CD8-positive, alpha-beta memory T cell (primary cell): Measurements from ENCODE around the gene NPHP4. TPM values are rescaled to one million over a fixed set of nuclear protein-coding genes. Genes with fewer than 3 reads are reported as not detected.

Experiments
- CTCF ChIA-PET: fragments of 350-600 bp; sonication (Branson Sonifier 250); formaldehyde crosslinking; loops from one replicate; lab custom pipeline; 2021; ENCODE audit warnings: antibody characterized with exemption; lab: Charles Lee
- POLR2A ChIA-PET: fragments of 350-600 bp; sonication (Branson Sonifier 250); formaldehyde crosslinking; loops from one replicate; lab custom pipeline; 2021; ENCODE audit warnings: antibody characterized with exemption; lab: Charles Lee
- DNase-seq, 5 donors: peaks; one replicate each; pipeline versions ENCODE4 v3.0.0 to v3.0.0-alpha.2; 2020 to 2022; ENCODE audit warnings: mixed read lengths in 1 of 5
- H3K27ac ChIP-seq: one replicate; pipeline ENCODE4 v1.7.0; 2013; ENCODE audit warnings: low read depth, mild to moderate bottlenecking, low read length, moderate library complexity
- H3K27me3 ChIP-seq: 2 replicates; pipeline ENCODE4 v1.7.0; 2013; ENCODE audit warnings: low read length, mild to moderate bottlenecking; ENCODE audit not compliant: insufficient read depth, poor library complexity, severe bottlenecking
- H3K36me3 ChIP-seq: 2 replicates; pipeline ENCODE4 v1.7.0; 2013; ENCODE audit warnings: mild to moderate bottlenecking, low read length, moderate library complexity; ENCODE audit not compliant: insufficient read depth
- H3K4me1 ChIP-seq: 2 replicates; pipeline ENCODE4 v1.7.0; 2013; ENCODE audit warnings: mild to moderate bottlenecking, low read length, moderate library complexity; ENCODE audit not compliant: insufficient read depth
- H3K4me3 ChIP-seq: 2 replicates; pipeline ENCODE4 v1.7.0; 2013; ENCODE audit warnings: mild to moderate bottlenecking, low read length
- H3K9me3 ChIP-seq: 2 replicates; pipeline ENCODE4 v1.7.0; 2013; ENCODE audit warnings: mild to moderate bottlenecking, low read length
- H3K27ac Mint-ChIP-seq, 8 donors: one replicate each; pipeline ENCODE4 v1.8.0; 2020 to 2021; ENCODE audit warnings: mixed read lengths in 8 of 8, mild to moderate bottlenecking in 6 of 8, inconsistent platforms in 3 of 8, moderate library complexity in 3 of 8
- H3K27me3 Mint-ChIP-seq, 2 donors: one replicate each; pipeline ENCODE4 v1.8.0; 2020 to 2021; ENCODE audit warnings: mixed read lengths in 2 of 2, mild to moderate bottlenecking in 1 of 2, moderate library complexity in 1 of 2
- H3K36me3 Mint-ChIP-seq, 3 donors: one replicate each; pipeline ENCODE4 v1.8.0; 2020 to 2021; ENCODE audit warnings: mixed read lengths in 3 of 3, inconsistent platforms in 1 of 3, mild to moderate bottlenecking in 1 of 3
- H3K4me1 Mint-ChIP-seq, 3 donors: one replicate each; pipeline ENCODE4 v1.8.0; 2020 to 2021; ENCODE audit warnings: mixed read lengths in 3 of 3, inconsistent platforms in 1 of 3, mild to moderate bottlenecking in 1 of 3
- H3K4me3 Mint-ChIP-seq, 7 donors: one replicate each; pipeline ENCODE4 v1.8.0; 2020 to 2021; ENCODE audit warnings: mixed read lengths in 7 of 7, mild to moderate bottlenecking in 6 of 7, moderate library complexity in 4 of 7, inconsistent platforms in 2 of 7
- H3K9me3 Mint-ChIP-seq, 5 donors: one replicate each; pipeline ENCODE4 v1.8.0; 2020 to 2022; ENCODE audit warnings: mixed read lengths in 5 of 5, mild to moderate bottlenecking in 3 of 5, moderate library complexity in 2 of 5, inconsistent platforms in 1 of 5
- polyA plus RNA-seq: library from polyadenylated mRNA; unstranded; fragments of 300-500 nt; fragmentation: Illumina TruSeq; gene quantifications from one replicate; pipeline ENCODE4 v1.2.3, GENCODE V29; 2021
- total RNA-seq, 2 experiments: library from RNA; stranded (reverse); gene quantifications; one replicate each; pipeline ENCODE4 v1.2.3, GENCODE V29; 2021

Gene NPHP4
- total and polyA plus RNA-seq, 3 experiments from 2014 or later = 1.2 to 11.5 (median 11.2) TPM

DNA sequence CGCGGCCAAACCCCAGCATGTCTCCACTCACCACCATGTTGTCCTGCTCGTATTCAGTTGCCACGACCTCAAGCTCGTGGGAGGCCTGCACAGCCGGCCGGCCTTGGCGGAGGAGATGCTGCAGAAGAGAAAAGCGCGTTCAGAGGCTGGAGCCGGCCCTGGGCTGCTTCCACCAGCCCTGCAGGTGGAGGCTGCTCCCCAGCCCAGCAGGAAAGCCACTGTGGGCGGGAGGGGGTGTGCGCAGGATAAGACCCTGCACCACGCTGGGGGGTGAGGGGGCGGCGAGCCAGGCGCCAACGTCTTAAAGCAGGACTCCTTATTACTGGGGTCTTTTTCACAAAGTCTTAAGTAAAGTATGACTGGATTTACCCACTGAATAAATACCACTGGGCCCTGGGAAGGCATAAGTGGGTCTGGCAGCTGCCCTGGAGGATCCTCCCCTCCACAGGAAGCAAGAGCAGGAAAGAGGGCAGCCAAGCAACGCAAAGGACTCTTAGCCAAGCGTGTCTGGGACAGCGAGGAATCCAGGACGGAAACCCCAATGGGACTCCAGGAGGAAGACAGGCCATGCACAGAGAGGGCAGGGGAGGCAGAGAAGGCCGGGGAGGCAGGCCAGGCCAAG, 104.8 kb downstream of the NPHP4 start:
- Histone ChIP-seq H3K36me3 (no peaks in the 10 kb centered on the region), H3K27ac (no peak overlapping the region), H3K4me3 (no peak overlapping the region), H3K27me3 (no peaks in the 10 kb centered on the region), H3K4me1 (no peaks in the 10 kb centered on the region), H3K9me3 (no peaks in the 10 kb centered on the region)
- no peaks in the 10 kb centered on the region for H3K4me1 Mint-ChIP-seq
- ChIA-PET POLR2A (no interaction called here), CTCF (no interaction called here)
- H3K27me3 Mint-ChIP-seq = no peaks in the 10 kb centered on the region
- no peaks in the 10 kb centered on the region for H3K9me3 Mint-ChIP-seq
- H3K36me3 Mint-ChIP-seq = peaks cover 0 to 24% (median 7%) of the 10 kb centered on the region in 3 donors
- H3K27ac Mint-ChIP-seq = no peak overlapping the region
- DNase-seq = no peak
- H3K4me3 Mint-ChIP-seq = no peak overlapping the region

DNA sequence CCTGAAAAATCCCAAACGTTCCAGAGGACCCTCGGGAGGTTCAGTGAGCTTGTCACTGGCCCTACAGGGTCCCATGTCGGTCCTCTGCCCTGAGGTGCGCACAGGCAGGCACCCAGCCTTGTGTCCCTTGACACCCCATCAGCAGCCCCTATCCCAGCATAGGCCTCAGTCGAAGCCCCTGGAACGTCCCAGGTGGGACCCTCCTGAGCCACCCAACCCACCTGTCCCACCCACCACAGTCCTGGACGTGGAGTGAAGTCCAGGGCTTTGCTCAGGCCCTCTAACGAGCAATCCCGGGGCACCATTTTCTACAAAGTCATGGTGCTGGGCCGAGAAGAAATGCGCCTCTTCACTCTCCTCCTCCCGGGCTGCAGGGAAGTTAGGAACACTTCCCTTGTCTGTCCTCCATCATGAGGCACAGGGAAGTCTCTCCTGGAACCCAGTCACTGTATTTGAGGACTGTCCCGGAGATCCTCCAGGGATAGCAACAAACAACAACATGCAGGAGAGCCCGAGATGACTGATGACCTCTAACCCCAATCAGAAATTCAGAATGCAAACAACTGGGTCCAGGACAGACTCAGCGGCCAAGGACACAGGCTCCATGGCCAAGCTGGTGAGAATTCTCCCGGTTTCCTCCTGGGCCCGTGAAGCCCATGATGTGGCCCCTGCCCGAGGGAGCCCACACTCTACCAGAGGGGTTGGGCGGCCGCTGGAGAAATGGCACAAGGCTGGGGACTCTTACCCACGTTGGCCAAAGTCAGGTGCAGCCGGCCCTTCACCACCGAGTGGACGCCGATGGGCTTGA, 105.5 kb downstream of the NPHP4 start:
- H3K4me1 ChIP-seq = no peaks in the 10 kb centered on the region
- Mint-ChIP-seq H3K4me1 (no peaks in the 10 kb centered on the region), H3K27ac (no peak overlapping the region), H3K9me3 (no peaks in the 10 kb centered on the region), H3K36me3 (peaks cover 0 to 26% (median 7%) of the 10 kb centered on the region in 3 donors), H3K27me3 (no peaks in the 10 kb centered on the region), H3K4me3 (no peak overlapping the region)
- H3K27me3 ChIP-seq = no peaks in the 10 kb centered on the region
- H3K27ac ChIP-seq = no peak overlapping the region
- no peaks in the 10 kb centered on the region for H3K36me3 ChIP-seq
- no peaks in the 10 kb centered on the region for H3K9me3 ChIP-seq
- POLR2A ChIA-PET = no interaction called here
- CTCF ChIA-PET = no interaction called here
- DNase-seq = no peak
- H3K4me3 ChIP-seq = no peak overlapping the region

DNA sequence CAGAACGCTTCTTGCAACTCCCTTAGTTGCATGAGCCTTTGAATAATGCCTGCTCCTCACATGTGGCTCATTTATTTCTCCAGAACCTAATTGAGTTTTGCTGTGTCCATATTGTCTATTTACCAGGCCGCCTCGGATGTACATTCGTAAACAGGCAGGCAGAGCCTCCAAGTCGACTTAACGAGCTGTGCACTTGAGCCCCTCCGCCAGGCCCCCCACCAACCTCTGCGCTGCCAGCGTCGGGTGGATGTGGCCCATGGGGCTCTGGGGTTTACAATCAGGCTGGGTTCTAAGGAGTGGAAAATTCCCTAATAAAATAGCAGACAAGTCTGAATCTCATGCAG, 106.1 kb downstream of the NPHP4 start:
- no peaks in the 10 kb centered on the region for H3K9me3 Mint-ChIP-seq

DNA sequence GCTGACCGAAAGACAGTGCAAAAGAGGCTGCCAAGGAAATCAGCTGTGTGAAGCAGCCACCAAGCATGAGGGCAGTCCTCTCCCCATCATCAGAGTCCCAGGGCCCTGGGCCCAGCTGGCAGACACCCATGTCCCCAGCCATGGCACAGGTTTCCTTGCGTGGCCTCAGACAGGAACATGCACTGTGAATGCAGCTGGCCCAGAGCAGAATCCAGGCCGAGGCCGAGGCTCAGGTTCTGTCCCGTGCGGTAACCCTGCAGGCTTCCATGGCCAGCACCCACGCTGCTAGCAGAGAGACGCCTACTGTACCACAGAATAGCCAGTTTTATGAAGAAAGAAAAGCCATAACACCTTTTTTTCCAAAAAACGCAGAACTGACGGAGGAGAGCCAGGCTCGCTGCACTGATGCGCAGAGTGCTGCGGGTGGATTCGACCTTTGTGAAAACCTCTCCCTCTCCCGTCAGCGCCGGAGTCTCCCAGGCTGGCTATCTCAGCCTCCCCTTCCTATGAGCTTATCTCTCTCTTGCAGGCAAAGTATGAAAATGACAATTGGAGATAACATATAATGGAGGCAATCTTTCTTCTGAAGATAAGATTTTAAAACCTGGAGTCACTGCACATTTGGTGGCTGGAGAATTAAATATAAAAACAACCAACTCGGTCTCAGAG, 106.6 kb downstream of the NPHP4 start:
- CTCF ChIA-PET = no interaction called here
- H3K9me3 ChIP-seq = no peaks in the 10 kb centered on the region
- no peak for DNase-seq
- H3K4me3 Mint-ChIP-seq = no peak overlapping the region
- no peaks in the 10 kb centered on the region for H3K4me1 ChIP-seq
- peaks cover 0 to 24% (median 5%) of the 10 kb centered on the region in 3 donors for H3K36me3 Mint-ChIP-seq
- no peaks in the 10 kb centered on the region for H3K36me3 ChIP-seq
- no peak overlapping the region for H3K4me3 ChIP-seq
- no peaks in the 10 kb centered on the region for H3K27me3 Mint-ChIP-seq
- no peak overlapping the region for H3K27ac ChIP-seq
- H3K9me3 Mint-ChIP-seq = no peaks in the 10 kb centered on the region
- H3K27ac Mint-ChIP-seq = no peak overlapping the region
- H3K4me1 Mint-ChIP-seq = no peaks in the 10 kb centered on the region
- no peaks in the 10 kb centered on the region for H3K27me3 ChIP-seq
- POLR2A ChIA-PET = no interaction called here

More for the DNA sequence above, 106.1 kb downstream of the NPHP4 start:
- peaks cover 0 to 24% (median 6%) of the 10 kb centered on the region in 3 donors for H3K36me3 Mint-ChIP-seq
- Histone ChIP-seq H3K9me3 (no peaks in the 10 kb centered on the region), H3K27ac (no peak overlapping the region), H3K4me1 (no peaks in the 10 kb centered on the region), H3K4me3 (no peak overlapping the region), H3K36me3 (no peaks in the 10 kb centered on the region), H3K27me3 (no peaks in the 10 kb centered on the region)
- H3K27me3 Mint-ChIP-seq = no peaks in the 10 kb centered on the region
- POLR2A ChIA-PET = no interaction called here
- no peak for DNase-seq
- H3K4me3 Mint-ChIP-seq = no peak overlapping the region
- H3K4me1 Mint-ChIP-seq = no peaks in the 10 kb centered on the region
- no peak overlapping the region for H3K27ac Mint-ChIP-seq
- CTCF ChIA-PET = no interaction called here

DNA sequence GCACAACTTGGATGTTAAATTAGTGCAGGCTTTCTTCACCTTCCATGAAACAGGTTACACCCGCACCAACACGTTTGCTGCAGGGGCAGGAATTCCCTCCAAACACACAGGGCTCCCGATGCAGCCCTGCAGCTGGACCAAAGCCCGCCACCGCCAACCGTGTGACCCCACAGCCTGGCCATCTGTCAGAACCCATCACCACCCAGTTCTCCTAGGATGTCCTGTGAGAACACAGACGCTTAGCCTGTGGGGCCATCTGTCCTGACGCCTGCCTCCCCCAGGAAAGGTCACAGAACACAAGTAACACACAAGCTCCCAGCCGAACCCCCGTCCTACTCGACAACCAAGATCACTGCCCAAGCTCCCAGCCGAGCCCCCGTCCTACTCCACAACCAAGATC, 108.1 kb downstream of the NPHP4 start:
- Histone ChIP-seq H3K9me3 (no peaks in the 10 kb centered on the region), H3K36me3 (no peaks in the 10 kb centered on the region), H3K4me1 (no peaks in the 10 kb centered on the region), H3K27ac (no peak overlapping the region), H3K4me3 (no peak overlapping the region), H3K27me3 (no peaks in the 10 kb centered on the region)
- no peaks in the 10 kb centered on the region for H3K9me3 Mint-ChIP-seq
- no peaks in the 10 kb centered on the region for H3K4me1 Mint-ChIP-seq
- H3K27me3 Mint-ChIP-seq = no peaks in the 10 kb centered on the region
- no peak overlapping the region for H3K27ac Mint-ChIP-seq
- H3K36me3 Mint-ChIP-seq = peaks cover 9 to 32% (median 14%) of the 10 kb centered on the region in 3 donors
- ChIA-PET CTCF (no interaction called here), POLR2A (no interaction called here)
- no peak for DNase-seq
- H3K4me3 Mint-ChIP-seq = no peak overlapping the region

DNA sequence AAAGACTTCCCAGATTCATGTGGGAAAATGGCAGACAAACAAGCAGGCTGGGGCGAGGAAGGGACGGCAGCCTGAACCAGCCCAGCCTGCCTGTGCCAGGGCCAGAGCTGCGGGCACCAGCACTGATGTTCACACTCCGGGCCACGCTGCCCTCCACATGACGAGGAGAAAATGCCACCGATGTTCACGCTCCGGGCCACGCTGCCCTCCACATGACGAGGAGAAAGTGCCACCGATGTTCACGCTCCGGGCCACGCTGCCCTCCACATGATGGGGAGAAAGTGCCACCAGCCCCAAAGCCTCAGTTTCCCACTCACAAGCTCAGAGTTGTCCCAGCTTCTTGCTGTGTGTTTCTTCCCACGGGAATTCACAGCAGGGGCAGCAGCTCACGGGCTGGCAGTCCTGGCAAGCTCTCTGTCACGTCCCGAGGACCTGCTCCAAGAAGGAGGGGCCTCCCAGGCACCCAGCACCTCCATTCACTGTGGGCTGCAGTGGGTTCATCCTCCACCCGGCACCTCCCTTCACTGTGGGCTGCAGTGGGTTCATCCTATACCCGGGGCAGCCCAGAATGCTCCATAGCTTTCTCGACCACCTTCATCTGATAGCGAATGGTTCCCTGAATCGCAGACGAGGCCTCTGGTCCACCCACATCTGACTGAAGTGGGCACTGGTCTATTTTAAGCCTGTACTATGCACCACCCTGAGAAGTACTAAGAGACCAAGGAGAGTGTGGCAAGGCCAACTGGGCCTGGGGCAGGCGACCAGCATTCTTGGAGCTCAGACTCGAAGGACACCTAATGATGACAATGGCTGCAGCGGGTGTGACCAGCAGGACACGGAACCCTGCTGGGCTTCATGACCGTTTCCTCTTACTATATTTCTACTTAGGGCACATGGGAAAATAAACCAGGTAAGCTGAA, 108.8 kb downstream of the NPHP4 start:
- Mint-ChIP-seq H3K9me3 (no peaks in the 10 kb centered on the region), H3K36me3 (peaks cover 9 to 35% (median 15%) of the 10 kb centered on the region in 3 donors), H3K27me3 (no peaks in the 10 kb centered on the region), H3K4me1 (no peaks in the 10 kb centered on the region), H3K4me3 (no peak overlapping the region), H3K27ac (peak overlapping the region in 1 of 8 donors; percentile 21)
- Histone ChIP-seq H3K4me3 (no peak overlapping the region), H3K36me3 (no peaks in the 10 kb centered on the region), H3K27ac (no peak overlapping the region), H3K27me3 (no peaks in the 10 kb centered on the region), H3K4me1 (no peaks in the 10 kb centered on the region), H3K9me3 (no peaks in the 10 kb centered on the region)
- ChIA-PET CTCF (no interaction called here), POLR2A (no interaction called here)
- DNase-seq = no peak

DNA sequence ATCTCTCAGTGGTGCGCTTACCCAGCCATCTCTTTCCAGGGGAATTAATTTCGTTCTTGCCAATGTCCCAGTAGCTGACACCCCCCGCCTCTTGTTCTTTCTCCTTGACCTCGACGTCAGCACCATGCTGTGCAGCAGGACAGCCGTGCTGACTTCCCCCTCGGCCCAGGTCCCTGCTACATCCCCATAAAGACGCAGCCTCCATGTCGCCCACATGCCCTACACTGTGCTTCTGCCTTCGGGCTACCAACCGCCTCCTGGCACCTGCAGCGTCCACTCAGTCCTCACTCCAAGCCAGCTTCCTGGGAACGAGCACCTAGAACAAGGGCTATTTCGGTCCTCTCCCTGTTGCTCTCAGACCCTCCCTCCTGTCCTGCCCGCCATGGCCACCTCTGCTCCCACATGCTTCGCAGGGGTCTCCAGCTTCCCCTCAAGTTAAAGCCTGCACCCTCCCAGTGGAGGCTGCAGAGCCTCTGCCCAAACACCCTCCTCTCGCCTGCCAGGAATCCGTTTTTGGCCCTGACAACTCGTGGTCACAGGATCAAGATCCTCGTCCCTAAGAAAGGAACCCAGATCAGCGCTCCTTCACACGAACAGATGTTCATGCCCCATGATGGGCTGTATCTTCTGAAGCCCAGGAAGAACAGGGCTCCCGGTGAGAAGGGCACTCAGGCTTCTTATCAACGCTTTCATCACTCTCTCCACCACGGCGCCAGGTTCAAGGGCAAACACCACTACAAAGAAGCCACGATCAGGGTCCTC, 109.7 kb downstream of the NPHP4 start:
- Mint-ChIP-seq H3K9me3 (no peaks in the 10 kb centered on the region), H3K27me3 (no peaks in the 10 kb centered on the region), H3K4me3 (no peak overlapping the region), H3K27ac (no peak overlapping the region), H3K36me3 (peaks cover 9 to 35% (median 15%) of the 10 kb centered on the region in 3 donors), H3K4me1 (no peaks in the 10 kb centered on the region)
- no peak overlapping the region for H3K4me3 ChIP-seq
- POLR2A ChIA-PET = no interaction called here
- H3K4me1 ChIP-seq = no peaks in the 10 kb centered on the region
- H3K27ac ChIP-seq = no peak overlapping the region
- CTCF ChIA-PET = no interaction called here
- no peaks in the 10 kb centered on the region for H3K36me3 ChIP-seq
- H3K9me3 ChIP-seq = no peaks in the 10 kb centered on the region
- H3K27me3 ChIP-seq = no peaks in the 10 kb centered on the region
- peak in 1 of 5 donors; percentile 39 for DNase-seq
